Activated T-helper 17 cell treated with anti-CD3 and anti-CD28 coated beads, Interleukin-2, amount 50 U/mL, for 72 hours (primary cell): ENCODE results near the gene LYPD5. TPM values are rescaled to one million over a fixed set of nuclear protein-coding genes. Genes with fewer than 3 reads are reported as not detected.
"Not testable (repeated sequence)": the region's sequence is repeated elsewhere in the genome, so short reads cannot be mapped to it uniquely, and the experiment has no call there.

Source experiments
- ATAC-seq: fragments of 150-1000 bp; cut with Tn5 transposase; replicated peaks from 2 replicates; pipeline ENCODE4 v1.10.0; 2021; ENCODE audit warnings: mild to moderate bottlenecking, moderate library complexity
- H3K27ac Mint-ChIP-seq: one replicate; pipeline ENCODE4 v1.8.0; 2022; ENCODE audit warnings: mixed read lengths
- H3K27me3 Mint-ChIP-seq: one replicate; pipeline ENCODE4 v1.8.0; 2022; ENCODE audit warnings: mixed read lengths
- H3K36me3 Mint-ChIP-seq: one replicate; pipeline ENCODE4 v1.8.0; 2022; ENCODE audit warnings: low read depth, mild to moderate bottlenecking, mixed read lengths
- H3K4me1 Mint-ChIP-seq: one replicate; pipeline ENCODE4 v1.8.0; 2022; ENCODE audit warnings: mixed read lengths
- H3K4me3 Mint-ChIP-seq: one replicate; pipeline ENCODE4 v1.8.0; 2022; ENCODE audit warnings: mild to moderate bottlenecking, mixed read lengths
- H3K9me3 Mint-ChIP-seq: one replicate; pipeline ENCODE4 v1.8.0; 2022; ENCODE audit warnings: mixed read lengths
- total RNA-seq, 2 donors: library from RNA; stranded (reverse); gene quantifications; one replicate each; pipeline ENCODE4 v1.2.3, GENCODE V29; 2022

LYPD5 gene
- total RNA-seq, 2 donors from 2014 or later: 0.73 to 6.6 TPM

DNA sequence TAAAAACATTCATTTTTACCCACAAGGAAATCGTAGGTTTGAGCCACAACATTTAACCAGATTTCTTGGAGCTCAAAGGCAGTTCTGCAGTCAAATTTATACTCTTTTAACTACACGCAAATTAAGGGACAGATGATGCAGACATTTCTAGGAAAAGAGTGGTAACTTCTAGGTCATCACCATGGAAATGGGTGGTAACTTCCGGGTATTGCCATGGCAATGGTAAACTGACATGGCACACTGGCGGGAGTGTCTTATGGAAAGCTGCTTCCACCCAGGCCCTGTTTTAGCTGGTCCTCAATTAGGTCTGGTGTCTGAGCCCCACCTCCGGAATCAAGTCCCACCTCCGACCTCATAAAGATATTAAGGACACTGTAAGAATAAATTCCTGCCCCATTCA is 10.4 kb upstream of the LYPD5 start:
- ATAC-seq: peak; percentile 74
- Mint-ChIP-seq H3K4me1 (peaks cover 15% of the 10 kb centered on the region), H3K27ac (peak overlapping the region; percentile 92), H3K27me3 (no peaks in the 10 kb centered on the region), H3K4me3 (peak overlapping the region; percentile 51), H3K36me3 (no peaks in the 10 kb centered on the region), H3K9me3 (no peaks in the 10 kb centered on the region)

GRCh38 chr19:43812259-43812658 is 10.0 kb upstream of the LYPD5 start:
- peak overlapping the region; percentile 51 for H3K4me3 Mint-ChIP-seq
- no peaks in the 10 kb centered on the region for H3K9me3 Mint-ChIP-seq

GRCh38 chr19:43811837-43812236 is 9.6 kb upstream of the LYPD5 start:
- Mint-ChIP-seq H3K9me3 (no peaks in the 10 kb centered on the region), H3K4me3 (peak overlapping the region; percentile 51), H3K36me3 (no peaks in the 10 kb centered on the region), H3K27me3 (no peaks in the 10 kb centered on the region), H3K4me1 (peaks cover 15% of the 10 kb centered on the region), H3K27ac (peak overlapping the region; percentile 92)
- peak; percentile 40 for ATAC-seq

More at GRCh38 chr19:43812259-43812658, 10.0 kb upstream of the LYPD5 start:
- Mint-ChIP-seq H3K27ac (peak overlapping the region; percentile 92), H3K36me3 (no peaks in the 10 kb centered on the region), H3K27me3 (no peaks in the 10 kb centered on the region), H3K4me1 (peaks cover 15% of the 10 kb centered on the region)
- no peak for ATAC-seq

- Mint-ChIP-seq H3K4me1 (peaks cover 15% of the 10 kb centered on the region), H3K4me3 (no peak overlapping the region), H3K27ac (no peak overlapping the region), H3K9me3 (no peaks in the 10 kb centered on the region), H3K36me3 (no peaks in the 10 kb centered on the region), H3K27me3 (peaks cover 4% of the 10 kb centered on the region)
- peak; percentile 56 for ATAC-seq
These were observed 7.8 kb upstream of the LYPD5 start for GRCh38 chr19:43809762-43810696.

DNA sequence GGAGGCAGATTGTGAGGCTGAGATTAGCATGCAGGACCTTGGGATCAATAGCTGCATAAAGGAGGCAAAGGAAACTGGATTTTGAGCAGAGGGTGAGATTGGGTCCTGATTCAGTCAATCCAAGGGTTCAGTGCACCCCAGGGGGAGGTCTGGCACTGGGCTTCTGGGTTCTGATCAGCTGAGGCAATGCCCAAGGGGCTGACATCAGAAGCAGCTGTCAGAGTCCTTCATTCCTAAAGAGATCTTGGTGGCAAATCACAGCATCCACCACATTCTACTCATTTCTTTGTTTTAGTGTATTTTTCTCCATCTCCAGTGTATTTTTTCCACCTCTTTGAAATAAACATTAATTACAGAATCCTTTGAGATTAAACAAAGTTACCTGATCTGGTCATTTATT is 5.4 kb upstream of the LYPD5 start:
- Mint-ChIP-seq H3K4me1 (peaks cover 19% of the 10 kb centered on the region), H3K27ac (no peak overlapping the region), H3K36me3 (no peaks in the 10 kb centered on the region), H3K4me3 (no peak overlapping the region), H3K27me3 (peaks cover 4% of the 10 kb centered on the region), H3K9me3 (no peaks in the 10 kb centered on the region)
- no peak for ATAC-seq

DNA sequence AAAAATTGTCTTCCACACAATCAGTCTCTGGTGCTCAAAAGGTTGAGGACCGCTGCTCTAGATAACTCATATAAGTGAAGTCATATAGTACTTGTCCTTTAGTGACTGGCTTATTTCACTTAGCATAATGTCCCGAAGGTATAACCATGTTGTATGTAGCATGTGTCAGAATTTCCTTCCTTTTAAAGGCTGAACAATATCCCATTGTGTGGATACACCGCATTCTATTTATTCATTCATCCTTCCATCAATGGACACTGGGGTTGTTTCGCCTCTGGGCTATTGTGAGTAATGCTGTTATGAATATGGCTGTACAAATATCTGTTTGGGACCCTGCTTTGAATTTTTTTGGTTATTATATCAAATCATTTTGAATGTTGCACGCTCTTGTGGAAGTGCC is 4.6 kb upstream of the LYPD5 start:
- Mint-ChIP-seq H3K27ac (no peak overlapping the region), H3K4me1 (peaks cover 12% of the 10 kb centered on the region)
- no peak for ATAC-seq

DNA sequence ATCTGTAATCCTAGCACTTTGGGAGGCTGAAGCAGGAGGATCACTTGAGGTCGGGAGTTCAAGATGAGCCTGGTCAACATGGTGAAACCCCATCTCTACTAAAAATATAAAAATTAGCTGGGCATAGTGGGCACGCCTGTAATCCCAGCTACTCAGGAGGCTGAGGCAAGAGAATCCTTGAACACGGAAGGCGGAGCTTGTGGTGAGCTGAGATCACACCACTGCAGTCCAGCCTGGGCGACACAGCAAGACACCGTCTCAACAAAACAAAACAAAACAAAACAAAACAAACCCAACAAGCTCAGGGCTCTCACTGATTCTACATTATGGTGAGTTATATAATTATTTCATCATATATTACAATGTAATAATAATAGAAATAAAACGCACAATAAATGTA is 4.2 kb upstream of the LYPD5 start:
- not testable (repeated sequence) for H3K27ac Mint-ChIP-seq, H3K36me3 Mint-ChIP-seq, H3K27me3 Mint-ChIP-seq, H3K4me3 Mint-ChIP-seq, H3K4me1 Mint-ChIP-seq, H3K9me3 Mint-ChIP-seq, ATAC-seq

More for the DNA sequence above, 4.6 kb upstream of the LYPD5 start:
- Mint-ChIP-seq H3K9me3 (no peaks in the 10 kb centered on the region), H3K36me3 (no peaks in the 10 kb centered on the region), H3K4me3 (no peak overlapping the region), H3K27me3 (peaks cover 4% of the 10 kb centered on the region)

DNA sequence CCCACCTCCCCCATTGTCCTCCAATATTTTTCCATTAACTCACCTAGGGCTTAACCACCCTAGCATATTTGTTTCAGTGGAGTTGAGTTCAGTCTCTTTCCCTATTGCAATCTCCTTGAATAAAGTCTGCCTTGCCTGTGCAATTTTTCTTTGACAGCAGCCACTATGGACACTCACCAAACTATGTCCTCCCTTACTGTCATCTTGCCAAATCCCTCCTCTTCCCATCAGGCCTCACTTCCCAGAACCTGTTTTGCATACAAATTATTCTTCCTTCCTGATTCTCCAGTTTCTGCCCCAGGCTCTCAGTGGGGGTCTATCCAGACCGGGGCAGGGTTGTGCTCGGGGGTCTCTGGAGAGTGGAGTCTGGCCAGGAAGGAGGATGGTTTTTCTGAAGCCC is 2.2 kb upstream of the LYPD5 start:
- peaks cover 5% of the 10 kb centered on the region for H3K4me1 Mint-ChIP-seq
- no peaks in the 10 kb centered on the region for H3K9me3 Mint-ChIP-seq
- peaks cover 4% of the 10 kb centered on the region for H3K27me3 Mint-ChIP-seq
- no peak for ATAC-seq
- H3K36me3 Mint-ChIP-seq: no peaks in the 10 kb centered on the region
- H3K4me3 Mint-ChIP-seq: no peak overlapping the region
- H3K27ac Mint-ChIP-seq: no peak overlapping the region

DNA sequence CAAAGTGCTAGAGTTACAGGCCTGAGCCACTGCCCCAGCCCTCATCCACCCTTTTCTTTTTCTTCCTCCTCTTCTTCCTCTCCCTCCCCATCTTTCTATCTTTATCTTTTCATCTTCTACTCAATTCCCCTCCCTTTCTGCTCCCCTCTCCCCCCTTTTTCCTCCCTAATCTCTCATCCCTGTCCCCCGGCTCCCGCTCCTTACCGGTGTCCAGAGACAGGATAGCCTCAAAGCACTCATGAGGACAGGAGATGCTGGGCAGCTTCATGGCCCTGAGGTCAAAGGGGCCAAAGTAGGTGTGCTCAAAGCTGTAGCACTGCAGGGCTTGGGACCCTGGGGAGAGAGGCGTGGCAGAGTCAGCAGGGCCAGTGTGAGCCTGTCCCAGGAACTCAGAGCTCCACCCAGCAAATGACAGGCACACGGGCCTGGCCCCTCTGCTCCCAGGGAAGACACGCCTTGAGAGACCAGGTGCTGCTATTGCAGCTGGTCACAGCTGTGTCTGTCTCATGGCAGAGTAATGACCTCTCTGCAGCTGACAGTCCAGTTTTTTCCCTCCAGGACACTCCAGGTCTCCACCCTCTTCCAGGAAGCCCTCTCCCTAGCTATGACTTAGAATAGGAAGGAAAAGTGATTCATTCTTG is 2.6 kb downstream of the LYPD5 start:
- Mint-ChIP-seq H3K9me3 (no peaks in the 10 kb centered on the region), H3K4me1 (peaks cover 10% of the 10 kb centered on the region), H3K27ac (no peak overlapping the region), H3K36me3 (no peaks in the 10 kb centered on the region), H3K27me3 (no peaks in the 10 kb centered on the region), H3K4me3 (peak overlapping the region; percentile 93)
- no peak for ATAC-seq

DNA sequence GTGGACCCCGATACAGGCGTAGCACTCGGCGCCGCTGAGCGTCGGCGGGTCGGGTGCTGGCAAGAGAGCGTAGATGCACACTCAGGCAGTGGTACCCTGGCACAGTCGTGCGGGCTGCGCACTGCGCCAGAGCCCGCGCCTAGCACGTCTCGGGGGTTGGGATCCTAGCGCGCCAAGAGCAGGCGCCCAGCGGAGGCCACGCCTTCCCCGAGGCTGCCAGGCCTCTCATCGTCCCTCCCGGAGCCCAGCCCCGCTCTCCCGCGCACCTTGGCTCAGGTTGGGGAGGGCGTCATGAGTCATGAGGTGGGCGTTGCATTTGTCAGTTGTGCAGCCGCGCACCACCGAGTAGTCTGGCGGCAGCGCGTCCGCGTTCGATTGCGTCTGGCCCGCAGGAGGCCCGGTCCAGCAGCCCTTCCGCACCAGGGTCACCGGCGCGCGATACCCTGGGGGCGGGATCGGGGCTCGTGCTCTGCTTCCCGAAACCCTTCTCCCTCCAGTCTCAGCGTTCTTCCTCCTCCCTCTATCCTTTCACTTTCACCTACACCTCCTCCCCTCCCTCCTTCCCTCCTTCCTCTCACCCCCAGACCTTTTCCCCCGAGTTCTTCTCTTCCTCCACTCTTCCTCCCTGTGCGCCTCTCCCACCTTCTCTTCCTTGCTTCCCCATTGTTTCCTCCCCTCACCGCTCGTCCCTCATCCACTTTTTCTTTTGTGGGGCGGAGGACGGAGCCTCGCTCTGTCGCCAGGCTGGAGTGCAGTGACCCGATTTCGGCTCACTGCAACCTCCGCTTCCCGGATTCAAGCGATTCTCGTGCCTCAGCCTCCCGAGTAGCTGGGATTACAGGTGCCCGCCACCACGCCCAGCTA is 3.5 kb downstream of the LYPD5 start:
- H3K9me3 Mint-ChIP-seq: no peaks in the 10 kb centered on the region
- H3K36me3 Mint-ChIP-seq: no peaks in the 10 kb centered on the region
- no peaks in the 10 kb centered on the region for H3K27me3 Mint-ChIP-seq
- H3K27ac Mint-ChIP-seq: peak overlapping the region; percentile 75
- ATAC-seq: peak; percentile 94
- H3K4me1 Mint-ChIP-seq: peaks cover 10% of the 10 kb centered on the region
- H3K4me3 Mint-ChIP-seq: peak overlapping the region; percentile 93

GRCh38 chr19:43798026-43798545 is 4.2 kb downstream of the LYPD5 start:
- peak; percentile 27 for ATAC-seq
- no peaks in the 10 kb centered on the region for H3K27me3 Mint-ChIP-seq
- no peaks in the 10 kb centered on the region for H3K36me3 Mint-ChIP-seq
- peaks cover 10% of the 10 kb centered on the region for H3K4me1 Mint-ChIP-seq
- H3K9me3 Mint-ChIP-seq: no peaks in the 10 kb centered on the region
- H3K27ac Mint-ChIP-seq: peak overlapping the region; percentile 75
- peak overlapping the region; percentile 93 for H3K4me3 Mint-ChIP-seq

- no peak for ATAC-seq
- Mint-ChIP-seq H3K4me3 (peak overlapping the region; percentile 93), H3K27ac (no peak overlapping the region), H3K27me3 (no peaks in the 10 kb centered on the region), H3K36me3 (no peaks in the 10 kb centered on the region), H3K9me3 (no peaks in the 10 kb centered on the region), H3K4me1 (peaks cover 5% of the 10 kb centered on the region)
These were observed 4.7 kb downstream of the LYPD5 start for GRCh38 chr19:43797556-43797955.

DNA sequence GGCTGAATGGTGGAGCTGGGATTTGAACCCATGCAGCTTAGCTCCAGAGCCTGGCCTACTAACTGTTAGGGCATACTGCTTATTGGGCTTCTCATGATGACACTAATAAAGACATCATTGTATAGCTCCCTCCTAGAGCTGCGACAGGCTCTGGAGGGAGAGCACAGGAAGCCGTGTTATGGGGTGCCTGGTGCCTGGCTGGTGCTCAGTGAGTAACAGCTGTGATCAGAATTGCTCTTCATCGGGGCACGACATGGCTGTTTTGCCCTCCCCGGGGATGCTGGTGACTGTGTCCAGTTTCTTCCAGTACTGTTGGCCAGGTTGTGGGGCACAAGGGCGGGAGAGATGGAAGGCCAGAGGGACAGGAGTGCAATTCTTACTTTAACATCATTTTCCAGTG is 5.1 kb downstream of the LYPD5 start:
- no peaks in the 10 kb centered on the region for H3K9me3 Mint-ChIP-seq
- no peaks in the 10 kb centered on the region for H3K27me3 Mint-ChIP-seq
- peak overlapping the region; percentile 93 for H3K4me3 Mint-ChIP-seq
- H3K27ac Mint-ChIP-seq: no peak overlapping the region
- H3K4me1 Mint-ChIP-seq: peaks cover 5% of the 10 kb centered on the region
- no peak for ATAC-seq
- H3K36me3 Mint-ChIP-seq: no peaks in the 10 kb centered on the region

- H3K9me3 Mint-ChIP-seq: no peaks in the 10 kb centered on the region
- H3K36me3 Mint-ChIP-seq: no peaks in the 10 kb centered on the region
- peaks cover 8% of the 10 kb centered on the region for H3K27me3 Mint-ChIP-seq
- H3K4me1 Mint-ChIP-seq: no peaks in the 10 kb centered on the region
- H3K27ac Mint-ChIP-seq: no peak overlapping the region
- no peak overlapping the region for H3K4me3 Mint-ChIP-seq
- no peak for ATAC-seq
These were observed 11.7 kb downstream of the LYPD5 start for GRCh38 chr19:43790587-43790986.
